ES-I3 (cell line): ENCODE measurements around the gene TPK1.

ENCODE experiments used
- H3K36me3 ChIP-seq: 2 replicates; pipeline ENCODE4 v1.6.1; 2013; ENCODE audit warnings: mild to moderate bottlenecking, low read length, control low read depth, moderate library complexity; ENCODE audit not compliant: insufficient read depth
- H3K4me1 ChIP-seq: 2 replicates; pipeline ENCODE4 v1.6.1; 2013; ENCODE audit warnings: mild to moderate bottlenecking, control low read depth, low read length; ENCODE audit not compliant: insufficient read depth
- H3K9ac ChIP-seq: 2 replicates; pipeline ENCODE4 v1.6.1; 2013; ENCODE audit warnings: low read depth, mild to moderate bottlenecking, low read length, moderate library complexity
- H3K9me3 ChIP-seq: 2 replicates; pipeline ENCODE4 v1.6.1; 2013; ENCODE audit warnings: mild to moderate bottlenecking, low read length, moderate library complexity; ENCODE audit not compliant: control insufficient read depth, insufficient read depth

TPK1 gene

DNA sequence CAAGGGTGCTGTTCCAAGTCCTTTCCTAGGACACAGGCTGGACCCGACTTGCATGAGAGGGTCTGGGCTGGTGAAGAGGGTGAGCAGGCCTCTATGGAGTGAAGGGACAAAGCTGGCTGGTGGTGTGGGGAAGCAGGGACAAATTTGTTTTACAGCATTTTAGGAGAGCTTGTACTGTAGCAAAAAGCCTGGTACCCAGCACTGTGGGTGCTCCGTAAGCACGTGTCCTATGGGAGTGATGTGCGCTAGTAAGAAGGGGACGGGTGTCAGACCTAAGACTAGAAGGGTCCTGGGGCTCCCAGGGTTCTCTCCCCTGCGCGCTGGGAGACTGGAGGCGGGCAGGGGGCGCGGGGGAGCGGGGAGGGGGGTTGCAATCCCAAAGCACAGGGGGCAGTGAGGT lies 432.8 kb downstream of the TPK1 start:
- no peaks in the 10 kb centered on the region for H3K36me3 ChIP-seq
- no peak overlapping the region for H3K9ac ChIP-seq
- H3K9me3 ChIP-seq, result no peaks in the 10 kb centered on the region
- H3K4me1 ChIP-seq, result no peaks in the 10 kb centered on the region; the same call in none of the 2 replicates
